GM10266 (cell line): ENCODE data around the gene JOSD1.

Source experiments
- DNase-seq: peaks from one replicate; pipeline ENCODE4 v3.0.0; 2012; ENCODE audit errors: extremely low spot score
- TF ChIP-seq, protein P1 (sequence below): IDR thresholded peaks from 2 replicates; pipeline ENCODE4 v1.5.1; 2012; ENCODE audit warnings: mild to moderate bottlenecking, low read depth; ENCODE audit not compliant: control insufficient read depth, insufficient read depth; ENCODE audit errors: missing control alignments

JOSD1 gene

DNA sequence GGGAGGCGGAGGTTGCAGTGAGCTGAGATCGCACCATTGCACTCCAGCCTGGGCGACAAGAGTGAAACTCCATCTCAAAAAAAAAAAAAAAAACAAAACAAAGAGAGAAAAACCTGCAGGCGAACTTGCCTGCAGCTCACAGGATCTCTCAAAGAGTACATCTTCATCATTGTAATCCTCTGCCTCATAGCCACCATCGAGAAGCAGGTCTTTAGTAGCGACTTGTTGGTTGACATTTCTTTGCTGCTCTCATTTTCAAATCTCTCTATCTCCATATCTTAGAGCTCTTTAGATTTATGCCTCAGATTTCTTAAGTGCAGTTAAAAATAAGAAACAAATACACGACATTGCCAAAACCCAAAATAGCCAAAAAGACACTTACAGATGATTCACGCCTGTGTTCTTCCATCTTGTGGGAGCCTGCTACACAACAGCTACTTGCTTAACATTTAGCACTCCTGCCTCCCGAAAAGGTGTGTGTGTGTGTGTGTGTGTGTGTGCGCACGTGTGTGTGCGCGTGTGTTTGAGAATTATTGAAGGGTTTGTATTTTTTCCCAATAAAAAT lies 59.2 kb downstream of the JOSD1 start:
- no peak for DNase-seq
- TF ChIP-seq, protein P1, sequence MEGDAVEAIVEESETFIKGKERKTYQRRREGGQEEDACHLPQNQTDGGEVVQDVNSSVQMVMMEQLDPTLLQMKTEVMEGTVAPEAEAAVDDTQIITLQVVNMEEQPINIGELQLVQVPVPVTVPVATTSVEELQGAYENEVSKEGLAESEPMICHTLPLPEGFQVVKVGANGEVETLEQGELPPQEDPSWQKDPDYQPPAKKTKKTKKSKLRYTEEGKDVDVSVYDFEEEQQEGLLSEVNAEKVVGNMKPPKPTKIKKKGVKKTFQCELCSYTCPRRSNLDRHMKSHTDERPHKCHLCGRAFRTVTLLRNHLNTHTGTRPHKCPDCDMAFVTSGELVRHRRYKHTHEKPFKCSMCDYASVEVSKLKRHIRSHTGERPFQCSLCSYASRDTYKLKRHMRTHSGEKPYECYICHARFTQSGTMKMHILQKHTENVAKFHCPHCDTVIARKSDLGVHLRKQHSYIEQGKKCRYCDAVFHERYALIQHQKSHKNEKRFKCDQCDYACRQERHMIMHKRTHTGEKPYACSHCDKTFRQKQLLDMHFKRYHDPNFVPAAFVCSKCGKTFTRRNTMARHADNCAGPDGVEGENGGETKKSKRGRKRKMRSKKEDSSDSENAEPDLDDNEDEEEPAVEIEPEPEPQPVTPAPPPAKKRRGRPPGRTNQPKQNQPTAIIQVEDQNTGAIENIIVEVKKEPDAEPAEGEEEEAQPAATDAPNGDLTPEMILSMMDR, result no peak

DNA sequence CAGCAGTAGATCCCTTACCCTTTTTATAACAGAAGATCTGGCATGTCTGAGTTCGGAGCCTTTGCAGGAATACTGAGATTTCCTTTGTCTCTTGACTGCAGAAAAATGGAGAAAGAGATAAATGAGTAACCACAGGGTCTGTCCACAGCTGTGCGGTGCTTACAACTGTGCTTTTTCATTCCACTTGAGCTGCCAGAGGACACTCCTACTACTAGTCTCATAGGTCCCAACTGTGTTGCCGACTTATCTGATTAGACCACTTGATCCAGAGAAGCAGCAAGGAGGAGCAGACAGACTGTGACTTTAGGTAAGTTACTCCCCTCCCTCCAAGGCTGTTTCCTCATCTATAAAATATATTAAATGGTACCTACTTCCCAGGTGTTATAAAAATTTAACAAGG lies 62.0 kb downstream of the JOSD1 start:
- DNase-seq, result no peak
- TF ChIP-seq, protein P1, result no peak

DNA sequence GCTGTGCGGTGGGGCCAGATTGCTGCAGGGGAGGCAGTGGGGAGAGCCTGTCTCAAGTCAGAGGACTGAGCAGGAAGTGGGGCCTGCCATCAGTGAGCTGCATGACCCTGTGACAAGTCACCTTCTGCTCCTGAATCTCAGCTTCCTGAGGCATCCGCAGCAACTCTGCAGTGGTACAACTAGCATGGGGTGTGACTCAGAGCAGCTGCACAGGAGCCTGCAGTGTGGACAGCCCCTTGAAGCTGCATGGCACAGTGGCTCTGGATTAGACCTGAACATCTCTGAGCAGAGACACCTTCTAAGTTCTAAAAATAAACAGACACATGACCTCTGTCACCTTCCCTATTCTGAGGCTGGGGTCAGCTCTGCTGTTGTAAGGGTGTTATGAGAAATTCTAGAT lies 62.5 kb downstream of the JOSD1 start:
- TF ChIP-seq, protein P1, result no peak

More for the DNA sequence above, 62.5 kb downstream of the JOSD1 start:
- no peak for DNase-seq
